Astrocyte of the spinal cord (primary cell): Measurements from ENCODE around the gene FAM149B1.
A peak's percentile ranks its signal among the peaks of the same experiment; 100 is the strongest.

Experiments used
- DNase-seq: peaks from one replicate; pipeline ENCODE4 v3.0.0; 2011; ENCODE audit warnings: low read depth, low spot score
- H3K4me3 ChIP-seq: 2 replicates; pipeline ENCODE4 v1.5.1; 2011; ENCODE audit warnings: low read depth, mild to moderate bottlenecking, low read length, moderate library complexity
- CTCF ChIP-seq: IDR thresholded peaks from 2 replicates; pipeline ENCODE4 v1.5.1; 2012; ENCODE audit warnings: low read depth, mild to moderate bottlenecking, low read length, inconsistent platforms
- in situ Hi-C: cut with HindIII; loops from 2 replicates; pipeline ENCODE4 v1.10.0; 2017; ENCODE audit warnings: low sequenced_read_pairs

Gene FAM149B1

GRCh38 chr10:73261362-73261995 is 93.6 kb downstream of the FAM149B1 start:
- H3K4me3 ChIP-seq: no peak overlapping the region
- no peak for TF ChIP-seq CTCF
- in situ Hi-C loops: no loop called here
- DNase-seq: no peak

GRCh38 chr10:73262105-73262730 is 94.3 kb downstream of the FAM149B1 start:
- no peak overlapping the region for H3K4me3 ChIP-seq
- in situ Hi-C loops: no loop called here
- no peak for TF ChIP-seq CTCF
- DNase-seq: peak; percentile 71

DNA sequence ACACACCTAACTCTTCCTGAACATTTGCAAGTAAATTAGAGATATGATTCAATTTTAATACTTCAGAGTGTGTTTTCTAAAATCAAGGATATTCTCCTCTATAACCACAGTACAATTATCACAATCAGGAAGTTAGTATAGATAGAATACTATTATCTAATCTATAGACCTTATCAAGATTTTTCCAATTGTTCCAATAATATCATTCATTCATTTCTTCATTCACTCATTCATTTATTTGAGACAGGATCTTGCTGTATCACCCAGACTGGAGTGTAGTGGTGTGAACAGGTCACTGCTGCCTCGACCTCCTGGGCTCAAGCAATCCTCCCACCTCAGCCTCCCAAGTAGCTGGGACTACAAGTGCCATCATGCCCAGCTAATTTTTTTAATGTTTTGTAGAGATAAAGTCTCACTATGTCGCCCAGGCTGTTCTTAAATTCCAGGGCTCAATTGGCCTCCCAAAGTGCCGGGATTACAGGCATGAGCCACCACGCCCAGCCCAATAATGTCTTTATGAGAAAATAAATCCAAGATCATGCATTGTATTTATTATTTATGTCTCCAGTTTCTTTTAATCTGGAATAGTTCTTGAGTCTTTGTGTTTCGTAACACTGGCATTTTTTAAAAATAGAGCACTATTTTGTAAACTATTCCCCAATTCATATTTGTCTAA is 95.1 kb downstream of the FAM149B1 start:
- no peak for TF ChIP-seq CTCF
- no peak for DNase-seq
- H3K4me3 ChIP-seq: no peak overlapping the region
- in situ Hi-C loops: no loop called here

GRCh38 chr10:73263693-73264347 is 95.9 kb downstream of the FAM149B1 start:
- peak; percentile 34 for DNase-seq
- in situ Hi-C loops: no loop called here

GRCh38 chr10:73264423-73264822 is 96.5 kb downstream of the FAM149B1 start:
- in situ Hi-C loops: no loop called here

More at GRCh38 chr10:73263693-73264347, 95.9 kb downstream of the FAM149B1 start:
- no peak overlapping the region for H3K4me3 ChIP-seq
- peak; percentile 54 for TF ChIP-seq CTCF

More at GRCh38 chr10:73264423-73264822, 96.5 kb downstream of the FAM149B1 start:
- no peak for TF ChIP-seq CTCF
- H3K4me3 ChIP-seq: no peak overlapping the region
- no peak for DNase-seq
